Keratinocyte (primary cell): Measurements from ENCODE around the gene TUBB2B. TPM values are rescaled to one million over a fixed set of nuclear protein-coding genes. Genes with fewer than 3 reads are reported as not detected.
A peak's percentile ranks its signal among the peaks of the same experiment; 100 is the strongest.

Experiments used
- DNase-seq: peaks from one replicate; pipeline ENCODE4 v3.0.0-alpha.2; 2011; ENCODE audit warnings: low read depth, missing footprints, low spot score
- FAIRE-seq: peaks from 2 replicates; lab custom pipeline; 2011; peaks lifted over from hg19 to GRCh38; lab: Jason Lieb, UNC
- H2AFZ ChIP-seq: 2 replicates; pipeline ENCODE4 v1.6.0; 2012; ENCODE audit warnings: low read length, control low read depth, inconsistent platforms; ENCODE audit not compliant: control insufficient read depth
- H3K27ac ChIP-seq: 2 replicates; pipeline ENCODE4 v1.5.1; 2011; ENCODE audit warnings: low read length; ENCODE audit not compliant: control insufficient read depth, insufficient read depth
- H3K27me3 ChIP-seq: 3 replicates; pipeline ENCODE4 v1.6.0; 2011; ENCODE audit warnings: low read length; ENCODE audit not compliant: control insufficient read depth, insufficient read depth; ENCODE audit errors: extremely low read depth
- H3K36me3 ChIP-seq, 2 experiments: 2 replicates in 1 of 2; 3 replicates in 1 of 2; pipeline ENCODE4 v1.5.1; 2011; ENCODE audit warnings: low read length in 2 of 2, mild to moderate bottlenecking in 1 of 2; ENCODE audit not compliant: control insufficient read depth in 2 of 2, insufficient read depth in 2 of 2; ENCODE audit errors: extremely low read depth in 1 of 2
- H3K4me1 ChIP-seq: 3 replicates; pipeline ENCODE4 v1.5.1; 2011; ENCODE audit warnings: low read length; ENCODE audit not compliant: control insufficient read depth, insufficient read depth; ENCODE audit errors: extremely low read depth
- H3K4me2 ChIP-seq: 3 replicates; pipeline ENCODE4 v1.6.0; 2011; ENCODE audit warnings: low read depth, low read length; ENCODE audit not compliant: control insufficient read depth, insufficient read depth; ENCODE audit errors: extremely low read depth
- H3K4me3 ChIP-seq, 3 experiments: fragments of 200-600 bp in 1 of 3; sonication (generic) in 1 of 3; 2 replicates in 2 of 3; 3 replicates in 1 of 3; pipeline ENCODE4 v1.5.1; 2011 to 2016; ENCODE audit warnings: low read length in 3 of 3, mild to moderate bottlenecking in 3 of 3, control low read depth in 2 of 3, inconsistent platforms in 1 of 3, low read depth in 1 of 3, mixed read lengths in 1 of 3, mixed run types in 1 of 3, moderate library complexity in 1 of 3; ENCODE audit not compliant: control insufficient read depth in 2 of 3, insufficient read depth in 2 of 3; ENCODE audit errors: extremely low read depth in 1 of 3
- H3K79me2 ChIP-seq: 2 replicates; pipeline ENCODE4 v1.6.0; 2012; ENCODE audit warnings: low read length; ENCODE audit not compliant: control insufficient read depth, insufficient read depth
- H3K9ac ChIP-seq: 3 replicates; pipeline ENCODE4 v1.6.0; 2011; ENCODE audit warnings: low read length; ENCODE audit not compliant: control insufficient read depth, insufficient read depth; ENCODE audit errors: extremely low read depth
- H3K9me1 ChIP-seq: 3 replicates; pipeline ENCODE4 v1.6.0; 2011; ENCODE audit warnings: low read length; ENCODE audit not compliant: control insufficient read depth, insufficient read depth; ENCODE audit errors: extremely low read depth
- H3K9me3 ChIP-seq: 2 replicates; pipeline ENCODE4 v1.5.1; 2012; ENCODE audit warnings: low read depth, low read length; ENCODE audit not compliant: control insufficient read depth
- H4K20me1 ChIP-seq: 3 replicates; pipeline ENCODE4 v1.6.0; 2011; ENCODE audit warnings: low read length; ENCODE audit not compliant: control insufficient read depth, insufficient read depth; ENCODE audit errors: extremely low read depth
- EZH2 ChIP-seq: IDR thresholded peaks from one replicate; pipeline ENCODE4 v1.6.1; 2012; ENCODE audit warnings: inconsistent platforms, mild to moderate bottlenecking, low read length, moderate library complexity
- dilution Hi-C: fragments of 300-500 bp; cut with MboI; formaldehyde crosslinking; loops from one replicate; pipeline ENCODE4 v1.7.0; 2020; ENCODE audit warnings: low sequenced_read_pairs; ENCODE audit not compliant: extremely low pct_ligation_motif_present
- polyA plus RNA-seq, 5 experiments: library from polyadenylated mRNA; depleted of rRNA in 3 of 5; stranded (reverse) in 3 of 5; stranded (forward) in 1 of 5; unstranded in 1 of 5; fragments of >200 nt; gene quantifications; 1 replicate in 1 of 5; 2 replicates in 3 of 5; 3 replicates in 1 of 5; pipeline versions ENCODE4 v1.2.1 to v1.2.3, GENCODE V29; 2011 to 2012; ENCODE audit warnings: missing spikeins in 2 of 5, low read depth in 1 of 5, low replicate concordance in 1 of 5
- TF ChIP-seq, protein P1 (sequence below), 3 experiments: IDR thresholded peaks in 1 of 3; conservative IDR thresholded peaks in 1 of 3; optimal IDR thresholded peaks in 1 of 3; 2 replicates in 2 of 3; 3 replicates in 1 of 3; pipeline versions ENCODE3 to v1.5.1; 2011; ENCODE audit warnings: low read length in 3 of 3, mild to moderate bottlenecking in 3 of 3, moderate library complexity in 2 of 3, control low read depth in 1 of 3, inconsistent platforms in 1 of 3; ENCODE audit not compliant: insufficient read depth in 2 of 3; ENCODE audit errors: extremely low read depth in 1 of 3

The TUBB2B gene
- polyA plus RNA-seq, 1 donor (not counting 4 experiments of a cell fraction or from before 2014, with no cell fraction given): not detected

DNA sequence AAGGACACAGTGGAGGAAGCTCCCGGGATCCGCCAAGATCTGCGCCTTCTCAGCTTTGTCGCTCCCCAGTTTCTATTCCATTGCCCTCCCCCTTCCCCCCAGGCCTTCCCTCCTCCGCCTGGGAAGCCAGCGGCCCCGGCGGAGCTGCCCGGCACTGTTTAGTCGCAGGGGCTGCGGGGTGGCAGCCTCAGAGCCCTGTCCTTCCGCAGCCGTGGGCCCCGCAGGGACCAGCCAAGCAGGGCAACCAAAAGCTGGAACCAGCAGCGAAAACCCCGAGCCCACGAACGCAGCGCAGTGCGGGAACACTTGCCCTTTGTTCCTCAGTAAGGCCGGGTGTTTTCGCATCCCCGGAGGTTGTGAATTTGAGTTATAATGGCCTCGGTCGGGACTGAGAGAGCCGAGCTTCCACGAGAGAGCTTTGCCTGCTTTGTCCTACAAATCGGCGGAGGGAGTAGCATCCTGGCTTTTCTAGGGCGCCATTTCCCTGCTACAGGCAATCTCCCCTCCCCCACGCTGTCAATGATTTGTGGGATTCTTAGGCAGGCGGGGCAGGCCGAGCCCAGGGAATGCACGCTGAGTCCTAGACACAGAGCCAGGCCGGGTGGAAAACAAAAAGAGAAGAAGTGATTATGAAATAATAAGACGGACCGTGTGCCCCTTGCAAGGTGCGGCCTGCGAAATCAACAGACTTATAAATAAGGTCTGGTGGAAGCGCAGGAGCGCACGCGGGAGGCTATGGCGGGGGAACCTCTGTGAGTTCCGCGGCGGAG lies 4.0 kb upstream of the TUBB2B start:
- no peaks in the 10 kb centered on the region for H3K36me3 ChIP-seq
- peak; percentile 88 for TF ChIP-seq EZH2
- TF ChIP-seq, protein P1, sequence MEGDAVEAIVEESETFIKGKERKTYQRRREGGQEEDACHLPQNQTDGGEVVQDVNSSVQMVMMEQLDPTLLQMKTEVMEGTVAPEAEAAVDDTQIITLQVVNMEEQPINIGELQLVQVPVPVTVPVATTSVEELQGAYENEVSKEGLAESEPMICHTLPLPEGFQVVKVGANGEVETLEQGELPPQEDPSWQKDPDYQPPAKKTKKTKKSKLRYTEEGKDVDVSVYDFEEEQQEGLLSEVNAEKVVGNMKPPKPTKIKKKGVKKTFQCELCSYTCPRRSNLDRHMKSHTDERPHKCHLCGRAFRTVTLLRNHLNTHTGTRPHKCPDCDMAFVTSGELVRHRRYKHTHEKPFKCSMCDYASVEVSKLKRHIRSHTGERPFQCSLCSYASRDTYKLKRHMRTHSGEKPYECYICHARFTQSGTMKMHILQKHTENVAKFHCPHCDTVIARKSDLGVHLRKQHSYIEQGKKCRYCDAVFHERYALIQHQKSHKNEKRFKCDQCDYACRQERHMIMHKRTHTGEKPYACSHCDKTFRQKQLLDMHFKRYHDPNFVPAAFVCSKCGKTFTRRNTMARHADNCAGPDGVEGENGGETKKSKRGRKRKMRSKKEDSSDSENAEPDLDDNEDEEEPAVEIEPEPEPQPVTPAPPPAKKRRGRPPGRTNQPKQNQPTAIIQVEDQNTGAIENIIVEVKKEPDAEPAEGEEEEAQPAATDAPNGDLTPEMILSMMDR (optimal IDR thresholded peaks at IDR 0.05 in 1 of 3, IDR thresholded peaks at IDR 0.05 in 1 of 3, conservative IDR thresholded peaks at IDR 0.05 in 1 of 3; ENCODE audit: extremely low read depth in 1 of 3, insufficient read depth in 2 of 3, low read length in 3 of 3): no peak
- peak overlapping the region; percentile 88 for H3K4me2 ChIP-seq
- H3K9me3 ChIP-seq: no peaks in the 10 kb centered on the region
- H3K9ac ChIP-seq: peak overlapping the region; percentile 15
- H4K20me1 ChIP-seq: no peaks in the 10 kb centered on the region
- no peaks in the 10 kb centered on the region for H3K79me2 ChIP-seq
- dilution Hi-C loops: no loop called here
- H3K4me3 ChIP-seq: peak overlapping the region; percentile 36 to 73 (median 52)
- peaks cover 78% of the 10 kb centered on the region for H3K27me3 ChIP-seq
- peaks cover 18% of the 10 kb centered on the region for H3K4me1 ChIP-seq
- H3K27ac ChIP-seq: no peak overlapping the region
- peak overlapping the region; percentile 80 for H2AFZ ChIP-seq
- DNase-seq (no peak), FAIRE-seq (no peak)
- no peaks in the 10 kb centered on the region for H3K9me1 ChIP-seq

DNA sequence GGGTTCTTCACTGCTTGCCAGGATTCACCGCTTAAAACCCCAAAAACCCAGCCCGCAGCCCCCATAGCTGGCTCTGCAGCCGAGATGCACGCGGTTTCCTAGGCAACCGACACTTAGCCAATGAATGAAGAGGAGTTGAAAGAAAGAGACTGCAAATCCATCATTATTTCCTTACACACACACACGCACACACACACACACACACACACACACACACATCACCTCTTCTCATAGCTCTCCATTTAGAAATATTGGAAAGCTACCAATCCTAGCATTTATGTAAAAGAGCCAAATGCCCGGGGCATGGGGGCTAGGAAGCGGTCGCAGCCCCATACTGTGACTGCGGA lies 3.4 kb upstream of the TUBB2B start:
- Histone ChIP-seq H3K79me2 (no peaks in the 10 kb centered on the region), H3K9me3 (no peaks in the 10 kb centered on the region), H3K27me3 (peaks cover 79% of the 10 kb centered on the region), H3K4me1 (peaks cover 18% of the 10 kb centered on the region), H3K9me1 (no peaks in the 10 kb centered on the region), H3K27ac (no peak overlapping the region), H2AFZ (no peak overlapping the region), H3K4me3 (peak overlapping the region in 2 of 3 experiments; percentile 36 to 73), H3K36me3 (no peaks in the 10 kb centered on the region), H4K20me1 (no peaks in the 10 kb centered on the region), H3K4me2 (peak overlapping the region; percentile 88), H3K9ac (no peak overlapping the region)
- dilution Hi-C loops: no loop called here
- FAIRE-seq (no peak), DNase-seq (no peak)
- TF ChIP-seq, protein P1 (optimal IDR thresholded peaks at IDR 0.05 in 1 of 3, IDR thresholded peaks at IDR 0.05 in 1 of 3, conservative IDR thresholded peaks at IDR 0.05 in 1 of 3; ENCODE audit: extremely low read depth in 1 of 3, insufficient read depth in 2 of 3, low read length in 3 of 3): no peak
- TF ChIP-seq EZH2: no peak
